HUES48 (cell line): ENCODE data around the gene QPCT.

Experiments
- H3K27ac ChIP-seq: one replicate; pipeline ENCODE4 v1.7.0; 2013; ENCODE audit warnings: low read depth, low read length, inconsistent platforms
- H3K27me3 ChIP-seq: 2 replicates; pipeline ENCODE4 v1.6.1; 2013; ENCODE audit warnings: mild to moderate bottlenecking, low read length; ENCODE audit not compliant: control insufficient read depth, insufficient read depth
- H3K36me3 ChIP-seq: 2 replicates; pipeline ENCODE4 v1.6.1; 2013; ENCODE audit warnings: low read length; ENCODE audit not compliant: control insufficient read depth, insufficient read depth
- H3K4me1 ChIP-seq: 2 replicates; pipeline ENCODE4 v1.6.1; 2013; ENCODE audit warnings: mild to moderate bottlenecking, low read length; ENCODE audit not compliant: control insufficient read depth, insufficient read depth
- H3K4me3 ChIP-seq: 2 replicates; pipeline ENCODE4 v1.5.1; 2013; ENCODE audit warnings: mild to moderate bottlenecking, low read depth, low read length
- H3K9ac ChIP-seq: 2 replicates; pipeline ENCODE4 v1.6.1; 2013; ENCODE audit warnings: mild to moderate bottlenecking, low read depth, low read length, moderate library complexity
- H3K9me3 ChIP-seq: 2 replicates; pipeline ENCODE4 v1.6.1; 2013; ENCODE audit warnings: low read length; ENCODE audit not compliant: control insufficient read depth, insufficient read depth

Gene QPCT

GRCh38 chr2:37357530-37357929 is 13.1 kb downstream of the QPCT start:
- peaks cover 4% of the 10 kb centered on the region; the same call in 1 of the 2 replicates for H3K4me1 ChIP-seq
- no peaks in the 10 kb centered on the region for H3K9me3 ChIP-seq
- no peaks in the 10 kb centered on the region for H3K36me3 ChIP-seq
- no peak overlapping the region for H3K9ac ChIP-seq
- H3K4me3 ChIP-seq, result no peak overlapping the region
- H3K27me3 ChIP-seq, result no peaks in the 10 kb centered on the region
- H3K27ac ChIP-seq, result no peak overlapping the region

- Histone ChIP-seq H3K27me3 (no peaks in the 10 kb centered on the region), H3K4me3 (no peak overlapping the region), H3K4me1 (peaks cover 4% of the 10 kb centered on the region; the same call in 1 of the 2 replicates), H3K9ac (no peak overlapping the region), H3K27ac (no peak overlapping the region), H3K36me3 (no peaks in the 10 kb centered on the region), H3K9me3 (no peaks in the 10 kb centered on the region)
Measured at GRCh38 chr2:37358466-37358865, 14.0 kb downstream of the QPCT start.

- no peak overlapping the region for H3K27ac ChIP-seq
- no peak overlapping the region for H3K9ac ChIP-seq
- H3K4me3 ChIP-seq, result no peak overlapping the region
- peaks cover 1% of the 10 kb centered on the region; the same call in 1 of the 2 replicates for H3K4me1 ChIP-seq
- no peaks in the 10 kb centered on the region for H3K9me3 ChIP-seq
- no peaks in the 10 kb centered on the region for H3K36me3 ChIP-seq
- no peaks in the 10 kb centered on the region for H3K27me3 ChIP-seq
Measured at GRCh38 chr2:37361216-37361815, 16.9 kb downstream of the QPCT start.

- Histone ChIP-seq H3K27ac (no peak overlapping the region), H3K4me3 (no peak overlapping the region), H3K9me3 (no peaks in the 10 kb centered on the region), H3K4me1 (no peaks in the 10 kb centered on the region), H3K9ac (no peak overlapping the region), H3K36me3 (no peaks in the 10 kb centered on the region), H3K27me3 (no peaks in the 10 kb centered on the region)
Measured at GRCh38 chr2:37361994-37362698, 17.7 kb downstream of the QPCT start.

- Histone ChIP-seq H3K27me3 (no peaks in the 10 kb centered on the region), H3K9ac (no peak overlapping the region), H3K9me3 (no peaks in the 10 kb centered on the region), H3K4me1 (no peaks in the 10 kb centered on the region), H3K27ac (no peak overlapping the region), H3K4me3 (no peak overlapping the region), H3K36me3 (no peaks in the 10 kb centered on the region)
Measured at GRCh38 chr2:37364351-37364750, 19.9 kb downstream of the QPCT start.

GRCh38 chr2:37365669-37366068 is 21.2 kb downstream of the QPCT start:
- Histone ChIP-seq H3K36me3 (no peaks in the 10 kb centered on the region), H3K9ac (no peak overlapping the region), H3K27ac (no peak overlapping the region), H3K27me3 (no peaks in the 10 kb centered on the region), H3K4me1 (no peaks in the 10 kb centered on the region), H3K9me3 (no peaks in the 10 kb centered on the region), H3K4me3 (no peak overlapping the region)

- no peak overlapping the region for H3K4me3 ChIP-seq
- no peak overlapping the region for H3K9ac ChIP-seq
- H3K9me3 ChIP-seq, result no peaks in the 10 kb centered on the region
- H3K36me3 ChIP-seq, result no peaks in the 10 kb centered on the region
- no peaks in the 10 kb centered on the region for H3K4me1 ChIP-seq
- no peaks in the 10 kb centered on the region for H3K27me3 ChIP-seq
- H3K27ac ChIP-seq, result no peak overlapping the region
Measured at GRCh38 chr2:37366773-37367172, 22.3 kb downstream of the QPCT start.

- Histone ChIP-seq H3K4me3 (no peak overlapping the region), H3K36me3 (no peaks in the 10 kb centered on the region), H3K9ac (no peak overlapping the region), H3K4me1 (no peaks in the 10 kb centered on the region), H3K27ac (no peak overlapping the region), H3K9me3 (no peaks in the 10 kb centered on the region), H3K27me3 (no peaks in the 10 kb centered on the region)
Measured at GRCh38 chr2:37367310-37367709, 22.9 kb downstream of the QPCT start.

GRCh38 chr2:37367984-37368383 is 23.6 kb downstream of the QPCT start:
- H3K27ac ChIP-seq, result no peak overlapping the region
- H3K36me3 ChIP-seq, result no peaks in the 10 kb centered on the region
- H3K9ac ChIP-seq, result no peak overlapping the region
- no peaks in the 10 kb centered on the region for H3K27me3 ChIP-seq
- H3K9me3 ChIP-seq, result no peaks in the 10 kb centered on the region
- H3K4me3 ChIP-seq, result no peak overlapping the region
- no peaks in the 10 kb centered on the region for H3K4me1 ChIP-seq

- H3K9ac ChIP-seq, result no peak overlapping the region
- H3K9me3 ChIP-seq, result no peaks in the 10 kb centered on the region
- H3K4me3 ChIP-seq, result no peak overlapping the region
- no peaks in the 10 kb centered on the region for H3K36me3 ChIP-seq
- H3K27me3 ChIP-seq, result no peaks in the 10 kb centered on the region
- H3K27ac ChIP-seq, result no peak overlapping the region
- H3K4me1 ChIP-seq, result no peaks in the 10 kb centered on the region
Measured at GRCh38 chr2:37370666-37371065, 26.2 kb downstream of the QPCT start.

GRCh38 chr2:37372000-37372399 is 27.6 kb downstream of the QPCT start:
- Histone ChIP-seq H3K4me1 (no peaks in the 10 kb centered on the region), H3K4me3 (no peak overlapping the region), H3K27me3 (no peaks in the 10 kb centered on the region), H3K9me3 (no peaks in the 10 kb centered on the region), H3K27ac (no peak overlapping the region), H3K9ac (no peak overlapping the region), H3K36me3 (no peaks in the 10 kb centered on the region)
